ENCODE results near the gene CD8B2. TPM values are rescaled to one million over a fixed set of nuclear protein-coding genes. Genes with fewer than 3 reads are reported as not detected.
"Not testable (repeated sequence)": the region's sequence is repeated elsewhere in the genome, so short reads cannot be mapped to it uniquely, and the experiment has no call there.

Gene CD8B2
- total and polyA plus RNA-seq, 4 donors: 0.13 TPM; not detected in 3

GRCh38 chr2:106504787-106505186, 17.6 kb downstream of the CD8B2 start:
- not testable (repeated sequence) for H3K27me3 ChIP-seq (ENCODE audit: control insufficient read depth in 3 of 3, insufficient read depth in 3 of 3, low read length in 2 of 3); H3K4me1 ChIP-seq (ENCODE audit: control insufficient read depth in 5 of 5, insufficient read depth in 5 of 5, low read length in 5 of 5); H3K36me3 ChIP-seq (ENCODE audit: control insufficient read depth in 4 of 4, insufficient read depth in 4 of 4, low read length in 4 of 4); H3K4me3 ChIP-seq; DNase-seq; H3K27ac ChIP-seq (ENCODE audit: low read depth in 1 of 2, low read length in 1 of 2); H3K9ac ChIP-seq (ENCODE audit: insufficient read depth in 1 of 2, low read length in 2 of 2); ATAC-seq (ENCODE audit: insufficient read depth, low FRiP score); H3K9me3 ChIP-seq (ENCODE audit: control insufficient read depth in 4 of 4, insufficient read depth in 3 of 4, low read length in 3 of 4)
- 88 to 90% methylated on average over 4 of the region's 4 CpGs for WGBS, 2 donors

- H3K4me3 ChIP-seq: not testable (repeated sequence)
- WGBS, 2 donors: 90 to 92% methylated on average over 8 to 9 of the region's 9 CpGs
Measured at GRCh38 chr2:106506002-106506687, 19.0 kb downstream of the CD8B2 start.

GRCh38 chr2:106508660-106509373, 21.7 kb downstream of the CD8B2 start:
- not testable (repeated sequence) for H3K27me3 ChIP-seq (ENCODE audit: control insufficient read depth in 3 of 3, insufficient read depth in 3 of 3, low read length in 2 of 3); H3K4me1 ChIP-seq (ENCODE audit: control insufficient read depth in 5 of 5, insufficient read depth in 5 of 5, low read length in 5 of 5); H3K9ac ChIP-seq (ENCODE audit: insufficient read depth in 1 of 2, low read length in 2 of 2); DNase-seq; ATAC-seq (ENCODE audit: insufficient read depth, low FRiP score); H3K36me3 ChIP-seq (ENCODE audit: control insufficient read depth in 4 of 4, insufficient read depth in 4 of 4, low read length in 4 of 4); H3K27ac ChIP-seq (ENCODE audit: low read depth in 1 of 2, low read length in 1 of 2); H3K4me3 ChIP-seq; H3K9me3 ChIP-seq (ENCODE audit: control insufficient read depth in 4 of 4, insufficient read depth in 3 of 4, low read length in 3 of 4)
- WGBS, 2 donors: 84 to 93% methylated on average over 6 to 9 of the region's 11 CpGs

More at GRCh38 chr2:106506002-106506687, 19.0 kb downstream of the CD8B2 start:
- not testable (repeated sequence) for DNase-seq; H3K9me3 ChIP-seq (ENCODE audit: control insufficient read depth in 4 of 4, insufficient read depth in 3 of 4, low read length in 3 of 4); ATAC-seq (ENCODE audit: insufficient read depth, low FRiP score); H3K4me1 ChIP-seq (ENCODE audit: control insufficient read depth in 5 of 5, insufficient read depth in 5 of 5, low read length in 5 of 5); H3K27ac ChIP-seq (ENCODE audit: low read depth in 1 of 2, low read length in 1 of 2); H3K36me3 ChIP-seq (ENCODE audit: control insufficient read depth in 4 of 4, insufficient read depth in 4 of 4, low read length in 4 of 4); H3K9ac ChIP-seq (ENCODE audit: insufficient read depth in 1 of 2, low read length in 2 of 2); H3K27me3 ChIP-seq (ENCODE audit: control insufficient read depth in 3 of 3, insufficient read depth in 3 of 3, low read length in 2 of 3)

GRCh38 chr2:106509374-106509770, 22.2 kb downstream of the CD8B2 start:
- H3K36me3 ChIP-seq (ENCODE audit: control insufficient read depth in 4 of 4, insufficient read depth in 4 of 4, low read length in 4 of 4); H3K27ac ChIP-seq (ENCODE audit: low read depth in 1 of 2, low read length in 1 of 2); H3K9me3 ChIP-seq (ENCODE audit: control insufficient read depth in 4 of 4, insufficient read depth in 3 of 4, low read length in 3 of 4); H3K27me3 ChIP-seq (ENCODE audit: control insufficient read depth in 3 of 3, insufficient read depth in 3 of 3, low read length in 2 of 3); H3K9ac ChIP-seq (ENCODE audit: insufficient read depth in 1 of 2, low read length in 2 of 2); DNase-seq; H3K4me3 ChIP-seq; ATAC-seq (ENCODE audit: insufficient read depth, low FRiP score); H3K4me1 ChIP-seq (ENCODE audit: control insufficient read depth in 5 of 5, insufficient read depth in 5 of 5, low read length in 5 of 5): not testable (repeated sequence)
- WGBS, 2 donors: 93 to 98% methylated on average over 6 of the region's 6 CpGs

GRCh38 chr2:106510791-106511190, 23.6 kb downstream of the CD8B2 start:
- 70 to 74% methylated on average over 4 of the region's 4 CpGs for WGBS, 2 donors
- not testable (repeated sequence) for H3K4me3 ChIP-seq; H3K36me3 ChIP-seq (ENCODE audit: control insufficient read depth in 4 of 4, insufficient read depth in 4 of 4, low read length in 4 of 4); DNase-seq; H3K9ac ChIP-seq (ENCODE audit: insufficient read depth in 1 of 2, low read length in 2 of 2); ATAC-seq (ENCODE audit: insufficient read depth, low FRiP score); H3K27me3 ChIP-seq (ENCODE audit: control insufficient read depth in 3 of 3, insufficient read depth in 3 of 3, low read length in 2 of 3); H3K4me1 ChIP-seq (ENCODE audit: control insufficient read depth in 5 of 5, insufficient read depth in 5 of 5, low read length in 5 of 5); H3K9me3 ChIP-seq (ENCODE audit: control insufficient read depth in 4 of 4, insufficient read depth in 3 of 4, low read length in 3 of 4); H3K27ac ChIP-seq (ENCODE audit: low read depth in 1 of 2, low read length in 1 of 2)

- DNase-seq (peak; percentile 48 to 68 (median 54)), ATAC-seq (ENCODE audit: insufficient read depth, low FRiP score) (peak; percentile 60)
- not testable (repeated sequence) for H3K4me1 ChIP-seq (ENCODE audit: control insufficient read depth in 5 of 5, insufficient read depth in 5 of 5, low read length in 5 of 5); H3K9me3 ChIP-seq (ENCODE audit: control insufficient read depth in 4 of 4, insufficient read depth in 3 of 4, low read length in 3 of 4); H3K4me3 ChIP-seq; H3K27me3 ChIP-seq (ENCODE audit: control insufficient read depth in 3 of 3, insufficient read depth in 3 of 3, low read length in 2 of 3); H3K36me3 ChIP-seq (ENCODE audit: control insufficient read depth in 4 of 4, insufficient read depth in 4 of 4, low read length in 4 of 4); H3K27ac ChIP-seq (ENCODE audit: low read depth in 1 of 2, low read length in 1 of 2); H3K9ac ChIP-seq (ENCODE audit: insufficient read depth in 1 of 2, low read length in 2 of 2)
- 21 to 47% methylated on average over 10 to 13 of the region's 16 CpGs for WGBS, 2 donors
Measured at GRCh38 chr2:106511476-106511901, 24.3 kb downstream of the CD8B2 start.

GRCh38 chr2:106511934-106512333, 24.8 kb downstream of the CD8B2 start:
- H3K36me3 ChIP-seq (ENCODE audit: control insufficient read depth in 4 of 4, insufficient read depth in 4 of 4, low read length in 4 of 4); H3K9ac ChIP-seq (ENCODE audit: insufficient read depth in 1 of 2, low read length in 2 of 2); DNase-seq; H3K4me3 ChIP-seq; H3K27me3 ChIP-seq (ENCODE audit: control insufficient read depth in 3 of 3, insufficient read depth in 3 of 3, low read length in 2 of 3); H3K27ac ChIP-seq (ENCODE audit: low read depth in 1 of 2, low read length in 1 of 2); H3K4me1 ChIP-seq (ENCODE audit: control insufficient read depth in 5 of 5, insufficient read depth in 5 of 5, low read length in 5 of 5); ATAC-seq (ENCODE audit: insufficient read depth, low FRiP score); H3K9me3 ChIP-seq (ENCODE audit: control insufficient read depth in 4 of 4, insufficient read depth in 3 of 4, low read length in 3 of 4): not testable (repeated sequence)
- WGBS, 2 donors: 82 to 84% methylated on average over 7 of the region's 7 CpGs

- H3K36me3 ChIP-seq (ENCODE audit: control insufficient read depth in 4 of 4, insufficient read depth in 4 of 4, low read length in 4 of 4); H3K9me3 ChIP-seq (ENCODE audit: control insufficient read depth in 4 of 4, insufficient read depth in 3 of 4, low read length in 3 of 4); H3K9ac ChIP-seq (ENCODE audit: insufficient read depth in 1 of 2, low read length in 2 of 2); H3K4me3 ChIP-seq; H3K27ac ChIP-seq (ENCODE audit: low read depth in 1 of 2, low read length in 1 of 2); ATAC-seq (ENCODE audit: insufficient read depth, low FRiP score); DNase-seq; H3K4me1 ChIP-seq (ENCODE audit: control insufficient read depth in 5 of 5, insufficient read depth in 5 of 5, low read length in 5 of 5); H3K27me3 ChIP-seq (ENCODE audit: control insufficient read depth in 3 of 3, insufficient read depth in 3 of 3, low read length in 2 of 3): not testable (repeated sequence)
- WGBS, 2 donors: 70 to 96% methylated on average over 3 of the region's 5 CpGs
Measured at GRCh38 chr2:106513391-106513790, 26.2 kb downstream of the CD8B2 start.
